ENCODE results near the gene TMEM43. TPM values are rescaled to one million over a fixed set of nuclear protein-coding genes. Genes with fewer than 3 reads are reported as not detected.

The TMEM43 gene
- polyA plus RNA-seq, 1 experiment = 117 TPM

DNA sequence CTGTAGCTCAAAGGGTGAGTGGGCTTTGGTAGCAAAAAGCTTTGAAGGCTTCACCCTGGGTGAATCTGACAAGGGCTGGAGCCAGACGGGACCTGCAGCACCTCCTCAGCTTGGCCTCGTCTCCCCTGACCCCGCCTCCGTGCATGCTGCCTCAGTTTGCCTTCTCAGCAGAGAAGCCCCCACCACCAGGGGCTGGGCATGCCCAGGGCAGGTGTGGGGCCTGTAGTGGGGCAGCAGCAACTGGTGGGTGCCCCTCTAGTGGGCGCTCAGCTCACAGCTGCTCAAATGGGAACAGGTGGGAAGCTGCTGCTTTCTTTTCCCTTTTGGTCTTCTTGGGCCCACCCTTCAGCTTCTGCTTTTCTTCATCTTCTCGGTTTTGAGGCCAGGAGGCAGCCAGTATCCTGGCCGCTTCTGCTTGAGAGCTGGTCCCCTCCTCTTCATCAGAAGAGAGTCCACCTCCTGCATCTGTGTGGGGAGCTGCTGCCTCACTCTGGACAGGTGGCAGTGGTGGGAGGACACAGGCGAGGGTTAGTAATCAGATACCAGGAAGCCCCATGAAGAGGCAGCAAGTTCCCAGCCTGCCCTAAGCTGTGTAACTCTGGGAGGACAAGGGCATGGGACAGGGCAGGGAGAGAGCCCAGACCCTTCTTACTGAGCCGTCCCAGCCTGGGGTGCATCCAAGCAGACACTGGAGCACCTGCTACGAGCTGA, 21.0 kb downstream of the TMEM43 start:
- TF ChIP-seq, protein P1, sequence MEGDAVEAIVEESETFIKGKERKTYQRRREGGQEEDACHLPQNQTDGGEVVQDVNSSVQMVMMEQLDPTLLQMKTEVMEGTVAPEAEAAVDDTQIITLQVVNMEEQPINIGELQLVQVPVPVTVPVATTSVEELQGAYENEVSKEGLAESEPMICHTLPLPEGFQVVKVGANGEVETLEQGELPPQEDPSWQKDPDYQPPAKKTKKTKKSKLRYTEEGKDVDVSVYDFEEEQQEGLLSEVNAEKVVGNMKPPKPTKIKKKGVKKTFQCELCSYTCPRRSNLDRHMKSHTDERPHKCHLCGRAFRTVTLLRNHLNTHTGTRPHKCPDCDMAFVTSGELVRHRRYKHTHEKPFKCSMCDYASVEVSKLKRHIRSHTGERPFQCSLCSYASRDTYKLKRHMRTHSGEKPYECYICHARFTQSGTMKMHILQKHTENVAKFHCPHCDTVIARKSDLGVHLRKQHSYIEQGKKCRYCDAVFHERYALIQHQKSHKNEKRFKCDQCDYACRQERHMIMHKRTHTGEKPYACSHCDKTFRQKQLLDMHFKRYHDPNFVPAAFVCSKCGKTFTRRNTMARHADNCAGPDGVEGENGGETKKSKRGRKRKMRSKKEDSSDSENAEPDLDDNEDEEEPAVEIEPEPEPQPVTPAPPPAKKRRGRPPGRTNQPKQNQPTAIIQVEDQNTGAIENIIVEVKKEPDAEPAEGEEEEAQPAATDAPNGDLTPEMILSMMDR (IDR thresholded peaks at IDR 0.05; ENCODE audit: low read depth, low read length) = no peak
- CTCF ChIA-PET = interaction anchor here (1.3 to 2.1 kb wide), 4 partner anchors 7 to 249 kb away, joined by 3 to 8 read pairs (median 7); partner anchors contain the start of genes CHCHD4 and TMEM43
- Histone ChIP-seq H3K27me3 (ENCODE audit: control insufficient read depth, insufficient read depth, low read length) (no peaks in the 10 kb centered on the region), H3K9me3 (ENCODE audit: control insufficient read depth, insufficient read depth, low read length) (no peaks in the 10 kb centered on the region), H3K27ac (ENCODE audit: low read depth, low read length) (peak overlapping the region; percentile 99), H3K4me3 (ENCODE audit: low read depth, low read length) (no peak overlapping the region)
- POLR2A ChIA-PET = interaction anchor here (1.2 to 5.7 kb wide), 3 partner anchors 21 to 506 kb away, joined by 5 to 50 read pairs (median 30); partner anchors contain the start of genes CCDC174, CHCHD4, LSM3 and TMEM43
- DNase-seq (ENCODE audit: low read depth, low spot score) = no peak

DNA sequence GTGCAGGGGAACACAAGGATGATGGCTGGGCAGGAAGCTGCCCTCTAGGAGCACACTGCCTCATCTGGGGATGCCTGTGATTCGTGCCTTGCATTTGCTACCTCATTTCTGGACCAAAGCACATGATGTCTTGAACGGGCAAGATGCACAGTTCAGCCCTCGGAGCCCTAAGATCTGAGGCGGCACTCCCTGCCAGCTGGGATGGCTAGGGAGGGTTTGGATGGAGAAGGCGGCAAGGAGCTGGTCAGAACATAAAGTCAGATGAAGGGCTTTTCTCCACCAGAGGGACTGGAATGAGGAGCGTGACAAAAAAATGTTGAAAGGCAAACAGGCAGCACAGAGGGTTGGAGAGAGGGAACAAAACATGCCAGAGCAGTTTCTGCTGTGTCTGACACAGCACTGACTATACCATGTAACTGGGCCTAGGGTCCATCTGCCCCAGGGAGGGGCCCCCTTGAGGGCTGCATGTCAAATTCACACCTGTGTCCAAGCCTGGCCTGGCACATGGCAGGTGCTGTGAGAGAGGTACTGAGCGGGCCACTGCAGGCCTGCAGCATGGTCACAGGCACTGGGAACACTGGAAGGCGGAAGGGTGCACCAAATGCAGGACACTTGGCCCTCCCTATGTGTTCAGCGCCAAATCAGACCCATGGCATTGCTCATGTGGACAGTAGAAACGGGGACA, 21.7 kb downstream of the TMEM43 start:
- Histone ChIP-seq H3K27me3 (ENCODE audit: control insufficient read depth, insufficient read depth, low read length) (no peaks in the 10 kb centered on the region), H3K9me3 (ENCODE audit: control insufficient read depth, insufficient read depth, low read length) (no peaks in the 10 kb centered on the region), H3K27ac (ENCODE audit: low read depth, low read length) (peak overlapping the region; percentile 99), H3K4me3 (ENCODE audit: low read depth, low read length) (no peak overlapping the region)
- ChIA-PET POLR2A (interaction anchor here (5.7 kb wide), 1 partner anchor 21 kb away, joined by 50 read pairs; the partner anchor contains the start of genes CHCHD4 and TMEM43), CTCF (no interaction called here)
- TF ChIP-seq, protein P1 (IDR thresholded peaks at IDR 0.05; ENCODE audit: low read depth, low read length) = no peak
- DNase-seq (ENCODE audit: low read depth, low spot score) = no peak

- TF ChIP-seq, protein P1 (IDR thresholded peaks at IDR 0.05; ENCODE audit: low read depth, low read length) = no peak
- no peak overlapping the region for H3K4me3 ChIP-seq (ENCODE audit: low read depth, low read length)
- POLR2A ChIA-PET = no interaction called here
- H3K27ac ChIP-seq (ENCODE audit: low read depth, low read length) = no peak overlapping the region
- CTCF ChIA-PET = no interaction called here
- H3K27me3 ChIP-seq (ENCODE audit: control insufficient read depth, insufficient read depth, low read length) = no peaks in the 10 kb centered on the region
- H3K9me3 ChIP-seq (ENCODE audit: control insufficient read depth, insufficient read depth, low read length) = no peaks in the 10 kb centered on the region
- no peak for DNase-seq (ENCODE audit: low read depth, low spot score)
Measured at GRCh38 chr3:14147066-14147435, 22.2 kb downstream of the TMEM43 start.

DNA sequence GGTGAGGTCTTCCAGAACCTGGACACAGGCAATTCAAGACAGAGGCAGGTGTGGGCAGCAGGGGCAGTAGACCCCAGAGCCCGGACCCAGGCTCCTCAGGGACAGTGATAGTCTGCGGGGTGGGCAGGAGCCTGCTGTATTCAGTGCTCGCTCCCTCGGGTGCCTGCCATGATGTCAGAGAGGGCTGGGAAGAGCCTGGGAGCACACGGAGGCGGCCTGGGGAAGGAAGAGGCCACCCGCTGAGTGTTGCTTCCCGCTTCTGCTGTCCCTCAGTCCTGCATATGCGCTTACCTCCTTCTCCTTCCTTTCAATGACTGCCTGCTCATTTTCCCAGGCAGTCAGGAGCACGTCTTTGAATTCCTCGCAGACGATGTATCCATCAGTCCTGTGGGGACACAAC, 22.8 kb downstream of the TMEM43 start:
- Histone ChIP-seq H3K27ac (ENCODE audit: low read depth, low read length) (no peak overlapping the region), H3K4me3 (ENCODE audit: low read depth, low read length) (no peak overlapping the region), H3K9me3 (ENCODE audit: control insufficient read depth, insufficient read depth, low read length) (no peaks in the 10 kb centered on the region), H3K27me3 (ENCODE audit: control insufficient read depth, insufficient read depth, low read length) (no peaks in the 10 kb centered on the region)
- POLR2A ChIA-PET = no interaction called here
- TF ChIP-seq, protein P1 (IDR thresholded peaks at IDR 0.05; ENCODE audit: low read depth, low read length) = no peak
- DNase-seq (ENCODE audit: low read depth, low spot score) = no peak
- CTCF ChIA-PET = no interaction called here

All from AG04450 (cell line).